HepG2 (cell line): ENCODE results near the gene CFAP61. TPM values are rescaled to one million over a fixed set of nuclear protein-coding genes. Genes with fewer than 3 reads are reported as not detected.

Source experiments
- ATAC-seq: fragments of 200-7000 bp; cut with Tn5 transposase; 3 replicates; pipeline ENCODE4 v1.9.1; 2020; ENCODE audit warnings: mild to moderate bottlenecking, moderate library complexity
- BruUV-seq: library from RNA; stranded (reverse); fragments of 400-500 nt; replicated peaks from 2 replicates; lab custom pipeline; 2021; lab: Mats Ljungman, UMichigan
- CTCF ChIA-PET: fragments of 300-600 bp; formaldehyde crosslinking; extraction: SDS; loops from one replicate; lab custom pipeline; 2021; ENCODE audit warnings: low total read pairs, inconsistent platforms, low intra/inter-chr PET ratio; lab: Yijun Ruan, JAX
- POLR2A ChIA-PET: fragments of 350-600 bp; sonication (Branson Sonifier 250); formaldehyde crosslinking; loops from one replicate; lab custom pipeline; 2020; ENCODE audit warnings: antibody characterized with exemption, inconsistent platforms; lab: Yijun Ruan, JAX
- DNase-seq: peaks from one replicate; pipeline ENCODE4 v3.0.0-alpha.2; 2015; ENCODE audit warnings: low spot score
- FAIRE-seq: peaks from 3 replicates; lab custom pipeline; 2011; peaks lifted over from hg19 to GRCh38; lab: Jason Lieb, UNC
- H2AFZ ChIP-seq: one replicate; pipeline ENCODE4 v1.6.1; 2011; ENCODE audit warnings: low read length, inconsistent platforms
- H3K27ac ChIP-seq: fragments of 300-600 bp; 3 replicates; pipeline ENCODE4 v1.8.0; 2011; ENCODE audit warnings: mixed run types, mild to moderate bottlenecking, mixed read lengths, low read length, inconsistent platforms; ENCODE audit not compliant: insufficient read depth; ENCODE audit errors: extremely low read length
- H3K27me3 ChIP-seq, 2 experiments: fragments of 200-600 bp in 1 of 2; 2 replicates in 1 of 2; 3 replicates in 1 of 2; pipeline versions ENCODE4 v1.6.0 to v1.8.0; 2011; ENCODE audit warnings: low read length in 2 of 2, mild to moderate bottlenecking in 2 of 2, moderate library complexity in 2 of 2, inconsistent platforms in 1 of 2; ENCODE audit not compliant: insufficient read depth in 2 of 2, control insufficient read depth in 1 of 2
- H3K36me3 ChIP-seq, 2 experiments: fragments of 200-600 bp in 1 of 2; replicated peaks in 1 of 2; 2 replicates in 1 of 2; 3 replicates in 1 of 2; pipeline versions ENCODE4 v1.5.1 to v1.8.0; 2011; ENCODE audit warnings: low read length in 2 of 2, inconsistent platforms in 1 of 2; ENCODE audit not compliant: insufficient read depth in 2 of 2, control insufficient read depth in 1 of 2
- H3K4me1 ChIP-seq: 2 replicates; pipeline ENCODE4 v1.5.1; 2012; ENCODE audit warnings: low read length, inconsistent platforms; ENCODE audit not compliant: insufficient read depth
- H3K4me2 ChIP-seq: 2 replicates; pipeline ENCODE4 v1.6.0; 2011; ENCODE audit warnings: low read depth, low read length, inconsistent platforms
- H3K4me3 ChIP-seq, 3 experiments: fragments of 200-600 bp in 1 of 3; sonication (generic), shearing (Covaris generic) in 1 of 3; replicated peaks in 1 of 3; 2 replicates each; pipeline ENCODE4 v1.5.1; 2011 to 2016; ENCODE audit warnings: low read length in 3 of 3, inconsistent platforms in 2 of 3, low read depth in 2 of 3, mild to moderate bottlenecking in 2 of 3, control low read depth in 1 of 3, mixed read lengths in 1 of 3; ENCODE audit not compliant: insufficient read depth in 1 of 3
- H3K79me2 ChIP-seq: one replicate; pipeline ENCODE4 v1.6.1; 2011; ENCODE audit warnings: low read length, inconsistent platforms; ENCODE audit not compliant: insufficient read depth
- H3K9ac ChIP-seq: 2 replicates; pipeline ENCODE4 v1.6.0; 2011; ENCODE audit warnings: mild to moderate bottlenecking, low read depth, low read length, inconsistent platforms; ENCODE audit not compliant: insufficient read depth
- H3K9me3 ChIP-seq: 2 replicates; pipeline ENCODE4 v1.5.1; 2012; ENCODE audit warnings: mild to moderate bottlenecking, low read length
- H4K20me1 ChIP-seq: 2 replicates; pipeline ENCODE4 v1.6.0; 2011; ENCODE audit warnings: inconsistent platforms, mild to moderate bottlenecking, low read length, moderate library complexity; ENCODE audit not compliant: insufficient read depth
- AGO1 ChIP-seq: fragments of 200-400 bp; formaldehyde crosslinking; IDR thresholded peaks from 2 replicates; pipeline ENCODE4 v1.6.1; 2017; ENCODE audit warnings: mild to moderate bottlenecking, low read depth, low read length, moderate library complexity; ENCODE audit not compliant: poor library complexity, severe bottlenecking
- FOXO4 ChIP-seq: sonication (generic); formaldehyde crosslinking; conservative IDR thresholded peaks from 2 replicates; pipeline ENCODE4 v1.8.1; 2023; ENCODE audit warnings: missing genetic modification reagents
- HNF1A ChIP-seq, 2 experiments: sonication (generic) in 1 of 2; formaldehyde crosslinking in 1 of 2; IDR thresholded peaks; 2 replicates each; pipeline versions ENCODE4 v1.4.0 to v1.6.1; 2016 to 2020; ENCODE audit warnings: borderline replicate concordance in 1 of 2, low read depth in 1 of 2, mild to moderate bottlenecking in 1 of 2, missing genetic modification reagents in 1 of 2
- NFATC3 ChIP-seq: sonication (generic); formaldehyde crosslinking; IDR thresholded peaks from 2 replicates; pipeline ENCODE4 v1.5.1; 2020; ENCODE audit warnings: mild to moderate bottlenecking, missing genetic modification reagents
- NRL ChIP-seq: sonication (generic); formaldehyde crosslinking; IDR thresholded peaks from 2 replicates; pipeline ENCODE4 v1.5.0; 2020; ENCODE audit warnings: missing genetic modification reagents, mild to moderate bottlenecking, moderate library complexity, borderline replicate concordance
- SETDB1 ChIP-seq: sonication (generic); formaldehyde crosslinking; IDR thresholded peaks from 2 replicates; pipeline ENCODE4 v1.5.1; 2020; ENCODE audit warnings: missing genetic modification reagents, mild to moderate bottlenecking, borderline replicate concordance
- TEAD3 ChIP-seq: optimal IDR thresholded peaks from 2 replicates; pipeline ENCODE3; 2016; ENCODE audit warnings: borderline replicate concordance
- ZBTB33 ChIP-seq: sonication (generic); formaldehyde crosslinking; IDR thresholded peaks from 2 replicates; pipeline ENCODE4 v1.4.0; 2020; ENCODE audit warnings: missing genetic modification reagents
- ZNF274 ChIP-seq: sonication (generic); formaldehyde crosslinking; IDR thresholded peaks from 2 replicates; pipeline ENCODE4 v1.5.1; 2020; ENCODE audit warnings: mild to moderate bottlenecking, missing genetic modification reagents
- ZNF513 ChIP-seq: sonication (generic); formaldehyde crosslinking; conservative IDR thresholded peaks from 2 replicates; pipeline ENCODE4 v1.5.0; 2020; ENCODE audit warnings: missing genetic modification reagents
- ZNF552 ChIP-seq: sonication (generic); formaldehyde crosslinking; IDR thresholded peaks from 2 replicates; pipeline ENCODE4 v1.9.0; 2022; ENCODE audit warnings: missing genetic modification reagents, mild to moderate bottlenecking, borderline replicate concordance
- ZNF691 ChIP-seq: sonication (generic); formaldehyde crosslinking; IDR thresholded peaks from 2 replicates; pipeline ENCODE4 v1.4.0; 2020; ENCODE audit warnings: missing genetic modification reagents, low read depth, mild to moderate bottlenecking, borderline replicate concordance
- ZNF878 ChIP-seq: sonication (generic); formaldehyde crosslinking; IDR thresholded peaks from 2 replicates; pipeline ENCODE4 v1.8.1; 2023; ENCODE audit warnings: mild to moderate bottlenecking, missing genetic modification reagents, moderate library complexity
- WGBS: methylation state at CpG from one replicate; pipeline ENCODE4 v1.1.6; 2017; ENCODE audit warnings: low lambda C conversion rate; 5-methylcytosine and 5-hydroxymethylcytosine counted together
- in situ Hi-C: cut with HindIII; loops from 2 replicates; pipeline ENCODE4 v1.10.0; 2017; ENCODE audit warnings: low pct_unique_long_range_greater_than_20kb; ENCODE audit not compliant: extremely low pct_ligation_motif_present
- intact Hi-C: fragments of 100-400 bp; cut with micrococcal nuclease; formaldehyde crosslinking; loops from one replicate; pipeline ENCODE4 v1.10.0; 2022; ENCODE audit not compliant: unreplicated experiment
- polyA plus RNA-seq, 8 experiments: library from polyadenylated mRNA; depleted of rRNA in 3 of 8; stranded (reverse) in 7 of 8; unstranded in 1 of 8; fragments of >200 nt; fragmentation: Illumina TruSeq in 4 of 8; extraction: Trizol in 4 of 8; gene quantifications; 2 replicates each; pipeline versions ENCODE4 v1.2.1 to v1.2.3, GENCODE V29; 2011 to 2016; ENCODE audit warnings: low read depth in 4 of 8, missing spikeins in 1 of 8, mixed read lengths in 1 of 8; ENCODE audit not compliant: insufficient read depth in 1 of 8
- total RNA-seq, 5 experiments: library from RNA; depleted of rRNA; stranded (reverse); fragments of >200 nt; fragmentation: Illumina TruSeq; extraction: Trizol; gene quantifications; 2 replicates each; pipeline ENCODE4 v1.2.3, GENCODE V29; 2016; ENCODE audit warnings: low read depth in 1 of 5

CFAP61 gene
- total and polyA plus RNA-seq, 2 of the 13 experiments (the other 11 are each of a cell fraction or from before 2014, with no cell fraction given): 0.27 TPM; not detected in 1

GRCh38 chr20:20248620-20249200 lies 196.4 kb downstream of the CFAP61 start:
- ChIA-PET POLR2A (no interaction called here), CTCF (no interaction called here)
- TF ChIP-seq ZNF691 (CRISPR knock-in tag) (no peak), ZNF552 (CRISPR knock-in tag) (no peak), TEAD3 (CRISPR knock-in tag) (no peak), NRL (no peak), ZNF878 (CRISPR knock-in tag) (no peak), ZBTB33 (CRISPR knock-in tag) (no peak), HNF1A (IDR thresholded peaks at IDR 0.05; ENCODE audit: low read depth) (no peak), HNF1A (CRISPR knock-in tag; IDR thresholded peaks at IDR 0.05; ENCODE audit: borderline replicate concordance) (no peak), NFATC3 (CRISPR knock-in tag) (no peak), SETDB1 (no peak), FOXO4 (CRISPR knock-in tag) (no peak), AGO1 (no peak), ZNF274 (no peak), ZNF513 (CRISPR knock-in tag) (no peak)
- no peaks in the 10 kb centered on the region for H4K20me1 ChIP-seq
- ATAC-seq (no peak), FAIRE-seq (no peak), DNase-seq (no peak)
- H3K9ac ChIP-seq: no peak overlapping the region
- H3K9me3 ChIP-seq: peaks cover 12% of the 10 kb centered on the region
- H3K4me2 ChIP-seq: no peak overlapping the region
- no peaks in the 10 kb centered on the region for H3K4me1 ChIP-seq
- no peaks in the 10 kb centered on the region for H3K79me2 ChIP-seq
- no peaks in the 10 kb centered on the region for H3K36me3 ChIP-seq
- H3K4me3 ChIP-seq: no peak overlapping the region
- no peaks in the 10 kb centered on the region for H3K27me3 ChIP-seq
- 5% methylated on average over 6 of the region's 6 CpGs for WGBS
- intact Hi-C loops: no loop called here
- no peak overlapping the region for H3K27ac ChIP-seq
- no peak overlapping the region for H2AFZ ChIP-seq
- in situ Hi-C loops: no loop called here
- BruUV-seq: no TSS peak
